GM20431 (cell line): ENCODE data around the gene PLA2G4A.

ENCODE experiments used
- in situ Hi-C: fragments of 300-500 bp; cut with MseI, MboI; formaldehyde crosslinking; loops from one replicate; pipeline ENCODE4 v1.15.0; 2020; ENCODE audit warnings: low sequenced_read_pairs; ENCODE audit not compliant: unreplicated experiment

Gene PLA2G4A

DNA sequence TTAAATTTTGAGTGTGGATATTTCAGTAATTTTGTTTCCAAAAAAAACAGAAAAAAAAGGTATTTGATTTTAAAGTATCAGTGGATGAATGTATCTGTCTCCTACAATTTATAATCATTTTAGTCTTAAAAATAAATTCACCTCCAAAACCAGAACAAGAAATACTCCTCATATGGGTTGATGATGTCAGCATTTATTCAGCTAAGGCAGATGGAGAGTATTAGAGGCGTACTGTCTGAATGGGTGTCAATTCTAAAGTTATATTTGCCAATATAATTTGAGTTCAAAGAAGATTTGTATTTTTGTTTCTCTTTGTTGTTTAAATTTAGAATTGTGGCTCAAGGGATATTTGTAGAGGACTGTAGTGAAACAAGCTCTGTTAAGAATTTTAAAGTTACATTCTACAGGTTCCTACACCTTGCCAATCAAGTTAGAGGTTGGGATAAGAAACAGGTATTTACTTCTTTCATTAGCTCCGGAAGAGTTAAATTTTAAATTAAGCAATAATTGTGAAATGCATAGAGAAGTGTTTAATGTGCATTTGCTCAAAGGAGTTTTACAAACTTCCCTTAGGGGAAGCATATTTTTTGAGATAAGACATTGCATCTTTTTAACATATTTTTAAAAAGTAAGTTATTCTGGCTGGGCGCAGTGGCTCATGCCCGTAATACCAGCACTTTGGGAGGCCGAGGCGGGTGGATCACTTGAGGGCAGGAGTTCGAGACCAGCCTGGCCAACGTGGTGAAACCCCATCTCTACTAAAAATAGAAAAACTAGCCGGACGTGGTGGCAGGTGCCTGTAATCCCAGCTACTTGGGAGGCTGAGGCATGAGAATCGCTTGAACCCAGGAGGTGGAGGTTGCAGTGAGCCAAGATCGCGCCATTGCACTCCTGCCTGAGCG lies 1.2 kb downstream of the PLA2G4A start:
- in situ Hi-C loops: no loop called here

DNA sequence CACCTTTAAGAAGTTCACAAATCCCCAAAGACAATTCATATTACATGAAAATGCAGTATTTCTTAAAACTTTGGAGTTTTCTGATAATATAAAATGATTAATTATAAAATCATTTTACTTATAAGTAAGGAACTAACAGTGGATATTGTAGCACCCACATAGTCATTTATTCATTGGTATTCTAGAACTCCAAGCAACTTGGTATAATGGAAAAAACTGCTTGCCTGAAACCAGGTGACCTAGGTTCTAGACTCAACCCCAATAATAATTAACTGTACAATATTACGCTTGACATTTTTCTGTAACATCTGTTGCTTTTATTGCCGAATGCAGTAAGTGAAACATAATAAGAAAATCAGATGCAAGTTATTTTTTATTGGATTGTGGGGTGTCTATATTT lies 2.4 kb downstream of the PLA2G4A start:
- in situ Hi-C loops: no loop called here

DNA sequence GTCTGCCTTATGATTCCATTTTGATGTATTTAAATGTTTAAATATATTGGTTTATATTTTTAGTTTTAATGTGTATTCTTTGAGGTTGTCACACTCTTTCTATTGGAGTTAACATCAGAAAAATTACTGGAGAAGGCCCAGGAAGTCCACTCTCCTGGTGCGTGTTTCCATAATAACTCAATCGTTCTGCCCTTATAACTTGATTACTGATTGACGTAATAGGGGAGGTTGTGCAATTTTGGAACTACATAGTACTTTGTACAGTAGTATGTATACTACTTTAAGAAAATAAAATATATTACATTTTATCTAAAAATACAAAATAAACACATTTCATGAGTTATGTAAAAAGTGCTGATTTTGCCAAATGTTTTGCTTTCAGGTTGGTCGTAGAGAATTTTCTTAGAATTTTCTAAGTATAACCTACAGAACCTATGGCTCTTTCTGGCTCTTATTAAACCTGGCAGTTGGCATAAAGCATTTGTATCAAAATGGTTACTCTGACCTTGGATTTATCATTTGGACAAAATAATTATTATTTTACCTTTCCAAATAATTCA lies 5.7 kb downstream of the PLA2G4A start:
- in situ Hi-C loops: no loop called here

DNA sequence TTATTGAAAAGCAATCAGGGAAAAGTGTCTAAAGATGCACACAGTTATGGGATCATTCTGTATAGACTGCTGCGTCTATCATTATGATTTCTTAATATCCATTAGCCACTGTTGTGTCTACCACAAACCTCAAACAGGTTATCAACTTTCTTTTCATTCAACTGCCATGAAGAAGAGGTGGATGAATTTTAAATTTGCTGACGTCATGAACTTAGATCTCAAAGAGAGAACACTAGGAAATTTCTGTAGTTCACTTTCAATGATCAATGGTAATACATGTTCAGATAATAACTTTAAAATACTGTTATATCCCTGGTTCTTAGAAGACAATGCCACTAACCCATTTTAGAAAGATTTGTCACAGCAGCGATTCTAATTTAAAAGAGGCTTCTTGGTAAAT lies 6.7 kb downstream of the PLA2G4A start:
- in situ Hi-C loops: no loop called here

DNA sequence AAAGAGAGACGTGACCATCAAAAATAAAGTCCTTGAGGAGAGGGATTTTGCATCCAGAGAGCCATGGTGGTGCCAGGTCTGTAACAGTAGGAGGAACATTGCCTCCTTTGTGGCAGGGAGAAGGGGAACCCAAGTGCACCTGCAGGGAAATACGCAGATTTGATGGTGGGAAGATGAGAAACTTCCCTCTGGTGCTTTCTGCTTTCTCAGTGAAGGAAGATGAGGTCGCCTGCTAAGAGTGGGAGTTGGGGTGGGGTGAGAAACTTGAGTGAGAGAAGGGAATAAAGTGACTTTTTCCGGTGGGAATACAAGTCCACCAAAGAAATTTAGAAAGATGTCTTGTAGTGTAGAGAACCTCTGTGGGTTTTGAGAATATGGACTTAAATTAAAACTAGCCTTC lies 9.1 kb downstream of the PLA2G4A start:
- in situ Hi-C loops: no loop called here

DNA sequence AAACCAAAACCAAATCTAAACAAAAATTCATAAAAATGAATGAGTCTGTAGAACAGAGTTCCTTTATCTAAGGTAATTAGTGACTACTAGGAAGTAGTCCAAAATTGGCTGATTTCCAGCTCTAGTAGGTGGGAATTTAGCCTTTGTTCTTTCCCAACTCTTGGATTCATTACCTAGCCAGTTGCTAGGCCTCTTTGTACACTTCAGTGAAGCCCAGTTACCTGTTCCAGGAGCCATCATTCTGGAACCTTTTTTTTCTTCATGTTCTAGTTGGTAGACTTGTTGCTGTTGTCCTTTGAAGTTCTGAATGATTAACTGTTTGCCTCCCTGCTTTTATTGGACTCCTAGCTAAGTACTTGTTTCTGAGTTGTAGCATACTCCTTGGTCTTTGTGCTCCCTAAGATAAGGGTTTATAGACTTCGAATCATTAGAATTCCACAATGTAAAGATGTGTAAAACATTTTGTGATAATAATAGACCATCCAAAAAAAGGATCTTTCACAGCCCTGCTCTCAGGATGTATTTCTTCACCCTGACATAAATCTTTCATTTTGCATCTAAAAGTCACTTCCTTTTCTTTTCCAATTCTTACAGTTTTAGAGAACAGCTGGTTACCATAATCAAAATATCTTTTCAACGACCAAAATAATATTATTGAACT lies 9.8 kb downstream of the PLA2G4A start:
- in situ Hi-C loops: no loop called here

DNA sequence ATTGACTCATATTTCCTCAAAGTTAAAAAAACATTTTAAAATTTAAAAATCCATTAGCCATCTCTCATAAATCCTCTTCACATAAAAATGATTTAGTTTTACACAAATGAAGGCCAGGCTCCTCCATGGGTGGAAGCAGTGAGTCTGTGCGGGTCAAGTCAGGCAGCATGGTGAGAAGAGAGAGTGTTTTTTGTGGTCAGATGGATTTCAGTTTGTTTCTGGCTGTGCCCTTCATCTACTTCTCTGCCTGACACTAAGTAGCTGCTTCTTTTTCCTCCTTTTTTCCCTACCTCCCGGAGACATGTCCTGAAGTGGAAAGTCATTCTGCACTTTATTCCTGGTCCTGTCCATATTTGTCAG lies 10.3 kb downstream of the PLA2G4A start:
- in situ Hi-C loops: no loop called here

DNA sequence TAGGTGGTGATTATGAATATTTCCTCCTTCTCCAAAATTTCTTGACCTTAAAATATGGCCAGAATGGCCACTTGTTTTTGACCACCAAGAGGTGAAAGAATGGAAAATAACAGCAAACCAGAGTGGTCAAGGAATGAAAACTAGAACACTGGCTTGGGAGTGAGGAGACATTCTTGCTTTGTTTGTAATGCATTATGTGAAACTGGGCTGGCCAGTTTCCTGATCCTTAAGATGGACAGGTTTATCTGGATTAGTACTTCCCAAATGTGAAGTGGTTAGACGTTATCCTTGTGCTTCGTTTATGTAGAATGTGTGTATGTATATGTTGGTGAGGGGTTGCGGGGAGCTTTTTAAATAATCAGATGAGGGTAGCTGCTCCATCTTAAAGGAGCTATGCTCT lies 12.8 kb downstream of the PLA2G4A start:
- in situ Hi-C loops: no loop called here

DNA sequence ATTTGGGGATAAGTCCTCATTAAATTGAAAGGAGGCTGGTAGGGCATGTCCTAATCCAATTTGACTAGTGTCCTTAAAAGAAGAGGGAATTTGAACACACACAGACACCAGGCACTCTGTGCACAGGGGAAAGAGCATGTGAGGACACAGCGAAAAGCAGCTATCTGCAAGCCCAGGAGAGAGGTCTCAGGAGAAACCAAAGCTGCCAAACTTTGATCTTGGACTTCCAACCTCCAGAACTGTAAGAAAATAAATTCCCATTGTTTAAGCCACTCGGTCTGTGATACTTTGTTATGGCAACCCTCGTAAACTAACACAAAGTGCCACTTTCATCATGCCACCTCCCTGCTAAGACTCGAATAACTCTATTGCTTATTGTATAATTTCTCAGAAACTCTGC lies 13.8 kb downstream of the PLA2G4A start:
- in situ Hi-C loops: no loop called here

DNA sequence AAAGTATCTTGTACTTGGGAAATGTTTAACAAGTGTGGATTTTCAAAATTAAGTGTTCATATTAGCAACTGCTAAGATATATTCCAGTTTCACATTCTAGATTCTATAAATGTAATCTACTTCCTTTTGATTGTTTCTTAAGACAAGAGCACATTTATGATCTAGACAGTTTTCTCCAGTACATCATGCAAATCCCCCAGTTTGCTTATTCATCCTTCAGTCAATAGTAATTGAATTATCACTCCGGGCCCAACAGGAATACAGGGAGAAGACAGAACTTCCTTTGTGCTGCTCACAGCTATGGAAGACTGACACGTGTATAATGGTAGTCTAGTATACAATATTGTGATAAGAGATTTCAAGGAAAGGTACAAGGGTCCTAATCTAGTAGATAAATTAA lies 14.5 kb downstream of the PLA2G4A start:
- in situ Hi-C loops: no loop called here

DNA sequence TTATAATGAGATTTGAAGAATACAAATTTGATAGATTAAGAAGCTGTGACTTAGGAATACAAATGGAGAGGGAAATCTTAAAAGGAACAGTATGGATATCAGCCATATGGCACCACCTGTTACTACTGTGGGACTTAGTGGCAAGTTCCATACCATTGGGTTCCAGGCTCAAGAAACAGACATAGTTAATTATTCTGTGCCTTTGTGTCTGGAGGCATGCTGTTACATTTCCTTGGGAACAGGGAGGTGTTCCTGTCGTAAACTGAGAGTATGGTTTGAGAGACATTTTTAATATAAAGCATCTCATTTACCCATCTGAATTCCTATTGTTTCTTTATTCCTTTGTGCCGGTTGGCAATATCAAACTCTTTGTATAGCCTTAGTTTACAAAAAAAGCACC lies 15.2 kb downstream of the PLA2G4A start:
- in situ Hi-C loops: no loop called here

DNA sequence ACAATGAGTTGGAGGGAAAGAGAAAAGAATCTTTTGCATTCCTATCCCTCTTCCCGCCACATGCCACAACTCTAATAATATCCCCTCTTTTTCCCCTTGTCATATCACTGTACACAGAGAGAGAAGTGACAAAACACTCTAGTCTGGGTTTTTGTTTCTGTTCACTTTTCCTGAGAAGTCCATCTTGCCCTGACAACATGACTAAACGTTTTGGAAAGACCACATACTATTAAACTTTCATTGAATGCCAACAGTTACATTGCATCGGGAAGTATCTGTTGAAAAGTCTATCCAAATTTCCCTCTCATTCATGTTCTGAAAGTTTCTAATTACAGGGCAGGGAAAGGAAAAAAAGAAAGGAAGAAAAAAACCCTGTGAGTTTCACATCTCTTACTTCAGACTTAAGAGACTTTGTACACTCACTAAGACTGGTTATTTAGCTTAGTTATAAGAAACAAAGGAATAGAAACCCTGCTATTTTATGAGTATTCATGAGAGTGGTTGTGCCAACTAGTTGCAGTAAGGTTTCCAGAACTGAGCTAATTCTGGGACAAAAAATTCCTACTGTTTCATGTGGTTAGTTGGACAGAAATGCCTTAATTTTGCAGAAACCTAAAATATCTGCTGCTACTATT lies 16.9 kb downstream of the PLA2G4A start:
- in situ Hi-C loops: no loop called here

DNA sequence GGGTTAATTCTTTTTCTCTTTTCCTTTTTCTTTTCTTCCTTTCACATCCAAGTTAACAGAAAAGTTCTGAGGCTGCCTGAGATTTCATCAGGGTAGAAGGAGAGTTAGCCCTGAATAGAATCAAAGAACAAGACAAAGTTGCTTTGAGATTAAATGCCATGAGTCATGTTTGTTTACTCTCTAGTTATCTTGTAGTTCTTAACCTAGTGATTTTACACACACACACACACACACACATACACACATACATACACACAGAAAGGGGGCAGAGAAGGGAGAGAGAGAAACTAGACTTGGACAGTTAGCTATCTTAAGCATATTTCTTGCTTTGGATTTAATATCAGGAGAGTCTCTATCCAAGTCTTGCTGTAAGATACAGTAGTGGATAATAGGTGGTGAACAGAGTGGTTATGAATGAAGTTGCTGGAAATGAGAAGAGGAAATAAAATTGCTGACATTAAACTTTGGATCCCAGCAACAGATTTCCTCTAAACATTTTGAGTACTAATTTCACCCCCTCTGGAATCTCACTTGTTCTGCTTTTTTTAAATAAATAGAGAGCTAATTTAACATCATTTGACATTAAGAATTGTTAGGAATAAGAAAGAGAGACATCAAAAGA lies 19.9 kb downstream of the PLA2G4A start:
- in situ Hi-C loops: no loop called here

DNA sequence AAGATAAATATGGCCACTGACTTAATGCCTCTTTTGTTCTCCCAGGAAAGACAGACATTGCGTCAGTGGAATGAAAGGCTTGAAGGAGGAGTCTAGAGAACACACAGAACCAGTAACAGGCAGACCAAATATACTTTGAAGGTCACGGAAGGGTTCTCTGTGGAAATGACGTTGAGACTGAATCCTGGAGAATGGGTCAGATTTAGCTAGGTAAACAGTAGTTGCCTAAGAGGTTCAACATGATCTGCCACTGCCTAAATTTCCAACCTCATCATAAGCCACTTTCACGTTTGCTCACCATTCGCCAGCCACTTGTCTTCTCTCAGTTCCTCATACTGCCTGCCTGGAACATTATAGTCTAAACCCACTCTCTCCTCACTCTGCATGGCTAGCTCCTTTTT lies 20.5 kb downstream of the PLA2G4A start:
- in situ Hi-C loops: no loop called here

DNA sequence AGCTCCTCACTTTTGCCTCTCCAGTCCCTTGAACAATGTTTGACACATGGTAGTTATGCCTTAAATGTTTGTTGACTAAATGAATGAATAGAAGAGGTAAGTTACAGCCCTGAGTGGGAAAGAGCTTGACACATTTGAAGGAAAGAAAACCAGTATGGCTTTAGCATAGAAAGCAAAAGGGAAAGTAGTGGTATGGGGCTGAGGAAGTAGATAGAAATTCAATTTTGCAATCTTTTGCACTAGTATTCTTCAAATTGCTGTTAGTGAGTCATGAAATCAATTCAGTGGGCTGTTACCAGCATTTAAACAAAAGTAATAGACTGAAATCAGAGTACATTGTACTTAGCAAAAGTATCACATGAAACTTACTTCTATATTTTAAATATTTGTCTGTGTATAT lies 21.1 kb downstream of the PLA2G4A start:
- in situ Hi-C loops: no loop called here

DNA sequence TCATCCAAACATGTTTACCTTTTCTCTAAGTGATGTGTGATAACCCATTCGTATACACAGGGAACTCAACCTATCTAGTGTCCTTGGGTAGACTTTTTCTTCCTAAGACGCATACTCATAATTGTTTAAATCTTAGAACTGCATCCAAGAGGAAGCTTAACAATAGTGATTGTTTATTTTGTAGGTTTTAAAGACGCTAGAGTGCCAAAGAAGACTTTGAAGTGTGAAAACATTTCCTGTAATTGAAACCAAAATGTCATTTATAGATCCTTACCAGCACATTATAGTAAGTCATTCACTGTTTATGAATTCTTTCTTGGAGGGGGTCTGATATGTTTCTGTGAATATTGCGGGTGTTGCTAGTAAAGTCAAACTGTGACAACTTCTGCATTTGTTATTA lies 25.4 kb downstream of the PLA2G4A start:
- in situ Hi-C loops: no loop called here

DNA sequence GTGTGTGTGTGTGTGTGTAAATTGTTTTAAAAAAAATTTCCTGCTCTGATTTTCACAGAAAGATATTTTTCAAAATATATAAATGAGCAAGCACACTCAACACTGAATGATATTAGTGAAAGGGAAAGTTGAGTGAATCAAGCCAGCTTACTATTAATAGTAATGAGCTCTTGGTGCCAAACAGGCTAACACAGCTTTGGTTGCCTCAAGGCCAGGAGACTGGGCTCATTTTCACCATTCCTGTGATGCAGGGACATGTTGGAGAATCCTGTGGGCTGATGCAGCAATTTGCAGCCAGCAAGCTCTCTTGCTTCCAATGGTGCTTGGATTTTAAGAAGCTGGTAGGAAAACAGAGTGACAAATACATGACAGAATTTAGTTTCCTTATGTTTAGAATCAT lies 30.2 kb downstream of the PLA2G4A start:
- in situ Hi-C loops: no loop called here

DNA sequence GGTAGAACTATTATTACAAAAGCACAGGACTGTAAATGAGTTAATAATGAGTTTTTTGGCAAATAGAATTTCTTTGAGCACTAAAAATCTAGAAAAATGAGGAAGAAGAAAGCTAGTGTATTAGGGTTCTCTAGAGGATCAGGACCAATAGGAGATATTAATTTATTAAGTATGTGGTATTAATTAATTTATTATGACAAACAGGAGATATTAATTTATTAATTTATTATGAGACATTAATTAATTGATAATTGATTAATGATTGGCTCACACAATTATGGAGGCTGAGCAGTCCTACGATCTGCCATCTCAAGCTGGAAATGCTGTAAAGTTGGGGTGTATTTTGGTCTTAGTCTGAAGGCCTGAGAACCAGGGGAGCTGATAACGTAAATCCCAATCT lies 31.2 kb downstream of the PLA2G4A start:
- in situ Hi-C loops: no loop called here

DNA sequence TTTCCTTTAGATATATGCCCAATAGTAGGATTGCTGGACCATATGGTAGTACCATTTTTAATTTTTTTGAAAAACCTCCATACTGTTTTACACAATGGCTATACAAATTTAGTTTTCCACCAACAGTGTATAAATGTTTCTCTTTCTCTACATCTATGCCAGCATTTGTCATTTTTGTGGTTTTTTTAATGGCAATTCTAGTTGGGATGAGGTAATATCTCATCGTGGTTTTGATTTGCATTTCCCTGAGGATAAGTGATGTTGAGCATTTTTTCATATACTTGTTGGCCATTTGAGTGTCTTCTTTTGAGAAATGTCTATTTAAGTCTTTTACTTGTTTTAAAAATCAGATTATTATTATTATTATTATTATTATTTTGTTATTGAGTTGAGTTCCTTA lies 35.5 kb downstream of the PLA2G4A start:
- in situ Hi-C loops: no loop called here

DNA sequence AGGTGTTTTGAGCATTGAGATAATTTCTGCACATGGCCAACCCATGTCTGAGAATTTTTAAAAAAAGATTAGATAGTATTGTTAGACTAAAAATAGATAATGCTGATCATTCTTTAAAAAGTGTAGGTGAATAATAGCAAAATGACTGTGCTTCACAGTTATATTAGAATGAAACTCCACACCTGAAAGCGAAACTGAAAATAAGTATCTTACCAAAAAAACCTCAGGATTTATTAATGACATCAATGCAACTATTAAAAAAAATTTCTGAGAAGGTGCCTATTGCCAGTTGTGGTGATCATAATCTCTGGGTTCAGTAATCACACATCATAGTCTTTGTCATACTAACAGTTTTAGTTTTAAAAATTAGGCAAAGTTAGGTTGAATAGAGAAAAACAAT lies 36.5 kb downstream of the PLA2G4A start:
- in situ Hi-C loops: no loop called here

DNA sequence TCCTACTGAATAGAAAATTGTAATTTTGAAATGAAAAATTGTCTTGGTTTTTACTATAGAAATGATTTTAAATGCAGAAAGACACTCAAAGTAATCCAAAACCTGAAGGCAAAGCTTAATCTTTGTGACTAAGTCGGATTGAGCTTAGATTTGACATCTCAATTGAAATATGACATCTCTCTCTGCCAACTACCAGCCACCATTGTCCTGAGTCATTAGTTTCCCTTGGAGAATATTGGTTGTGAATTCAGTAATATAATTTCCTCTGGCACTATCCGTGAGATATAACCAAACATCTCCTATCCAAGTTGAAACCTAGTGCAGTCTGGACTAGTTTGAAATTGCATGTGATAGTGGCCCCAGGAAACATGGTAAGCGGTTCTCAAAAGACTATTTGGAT lies 37.1 kb downstream of the PLA2G4A start:
- in situ Hi-C loops: no loop called here
